NCI-H748 treated with DMSO at 0.1 percent for 48 hours (cell line): ENCODE results near the gene AK9.
"Not testable (repeated sequence)": the region's sequence is repeated elsewhere in the genome, so short reads cannot be mapped to it uniquely, and the experiment has no call there.

ENCODE experiments used
- DNase-seq: peaks from one replicate; lab custom pipeline; 2025; lab: John Stamatoyannopoulos, UW

Gene AK9

DNA sequence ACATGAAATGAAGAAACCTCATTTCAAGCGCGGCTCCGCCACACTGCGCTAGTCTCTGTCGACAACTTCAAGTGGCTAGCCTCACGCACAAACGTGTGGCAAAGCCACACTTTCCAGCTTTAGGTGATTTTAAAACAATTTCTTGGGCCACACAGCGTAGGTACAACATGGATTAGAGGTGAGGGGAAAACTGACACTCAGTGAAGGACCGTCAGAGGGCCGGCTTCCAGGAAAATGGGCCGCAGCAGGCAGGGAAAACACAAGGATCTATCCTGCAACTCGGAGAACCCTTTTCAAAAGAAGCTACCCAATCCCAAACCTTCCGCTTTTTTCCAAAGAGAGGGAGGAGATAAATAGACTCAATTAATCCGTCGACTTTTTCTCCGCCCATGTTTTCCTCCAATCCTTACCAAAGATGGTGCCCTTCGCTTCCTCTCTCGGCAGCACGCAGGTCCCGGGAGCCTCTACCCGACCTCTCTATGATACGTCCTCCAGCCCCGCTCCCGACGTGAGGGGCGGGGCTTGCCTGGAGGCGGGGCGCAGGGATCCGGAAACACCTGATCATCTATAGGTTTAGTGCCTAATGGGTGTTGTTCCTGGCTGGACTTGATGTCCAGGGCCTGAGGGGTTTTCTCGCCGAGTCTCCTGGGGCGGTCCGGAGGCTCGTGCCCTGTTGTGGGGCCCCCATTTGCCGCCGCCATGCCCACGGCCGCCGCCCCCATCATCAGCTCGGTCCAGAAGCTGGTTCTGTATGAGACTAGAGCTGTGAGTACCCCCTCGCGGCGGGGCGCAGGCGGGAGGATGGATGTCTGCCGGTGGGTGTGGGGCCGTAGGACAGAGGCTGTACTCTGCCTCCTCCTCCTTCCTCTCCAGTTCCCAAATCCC, at the start of gene AK9, which contains the start of gene FIG4:
Gene AK9, minus strand, starts transcription at position 466 of the 885 bp plus-strand sequence. CDS start 15,457 bp downstream, outside the sequence.
Gene FIG4, plus strand, starts transcription at position 560 of the 885 bp plus-strand sequence. Its CDS starts 140 bp downstream, at position 700.
- DNase-seq = peak; percentile 95

DNA sequence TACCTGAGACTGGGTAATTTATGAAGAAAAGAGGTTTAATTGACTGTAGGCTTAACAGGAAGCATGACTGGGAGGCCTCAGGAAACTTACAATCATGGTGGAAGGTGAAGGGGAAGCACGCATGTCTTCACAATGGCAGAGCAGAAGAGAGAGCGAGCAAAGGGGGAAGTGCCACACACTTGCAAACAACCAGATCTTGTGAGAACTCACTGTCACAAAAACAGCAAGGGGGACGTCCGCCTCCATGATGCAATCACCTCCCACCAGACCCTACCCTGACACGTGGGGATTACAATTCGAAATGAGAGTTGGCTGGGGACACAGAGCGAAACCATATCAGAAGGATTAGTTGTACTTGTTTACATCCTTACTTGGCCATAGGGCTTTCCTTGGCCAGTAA, 49.8 kb upstream of the AK9 start:
- DNase-seq = no peak

DNA sequence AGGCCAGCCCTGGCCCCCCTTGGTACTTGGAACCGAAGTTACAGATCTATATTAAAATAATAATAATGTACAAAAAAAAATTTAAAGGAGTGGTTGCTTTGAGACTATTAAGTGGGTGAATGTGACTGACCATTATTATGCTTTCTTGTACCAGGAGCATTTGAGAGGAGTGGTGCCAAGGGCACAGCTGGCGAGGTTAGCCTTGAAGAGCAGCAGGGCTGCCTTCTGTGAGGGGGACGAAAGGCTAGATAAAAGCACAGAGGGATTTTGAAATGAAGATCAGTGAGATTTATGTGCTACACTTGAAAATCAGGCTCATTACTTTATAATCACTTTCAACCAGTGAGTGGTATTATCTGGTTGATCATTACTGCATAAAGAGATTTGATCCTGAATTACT, 48.7 kb upstream of the AK9 start:
- no peak for DNase-seq

DNA sequence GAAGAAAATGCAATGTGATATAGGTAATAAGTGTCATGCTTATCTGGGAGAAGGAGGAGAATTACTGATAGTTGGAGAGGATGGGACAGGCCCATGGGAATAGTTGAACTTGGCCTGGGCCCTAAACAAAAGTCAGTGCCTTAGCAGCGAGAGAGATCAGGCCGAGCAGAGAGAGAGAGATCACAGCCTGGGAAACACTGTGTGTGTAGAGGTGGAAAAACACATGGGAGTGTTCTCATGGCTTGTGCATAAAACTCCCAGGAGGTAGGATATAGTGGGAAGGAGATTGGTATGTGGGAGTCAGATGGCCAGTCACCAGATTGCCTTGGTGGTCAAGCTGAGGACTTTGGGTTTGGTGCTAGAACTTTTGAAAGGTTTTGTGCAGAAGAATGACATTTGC, 47.7 kb upstream of the AK9 start:
- no peak for DNase-seq

DNA sequence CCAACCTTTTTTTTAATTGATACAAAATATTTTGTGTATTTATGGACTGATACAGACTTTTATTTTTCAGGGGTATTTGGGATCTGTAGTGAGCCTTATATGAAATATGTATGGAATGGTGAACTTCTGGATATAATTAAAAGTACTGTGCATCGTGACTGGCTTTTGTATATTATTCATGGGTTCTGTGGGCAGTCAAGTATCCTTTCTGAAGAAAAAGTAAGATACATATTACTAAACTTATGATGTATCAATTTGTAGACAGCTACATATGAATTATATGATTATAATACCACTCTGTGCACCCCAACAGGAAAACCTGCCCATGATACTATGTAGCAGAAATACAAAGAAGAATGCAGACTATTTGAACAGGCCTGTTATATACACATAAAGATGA, 47.3 kb upstream of the AK9 start:
- no peak for DNase-seq

DNA sequence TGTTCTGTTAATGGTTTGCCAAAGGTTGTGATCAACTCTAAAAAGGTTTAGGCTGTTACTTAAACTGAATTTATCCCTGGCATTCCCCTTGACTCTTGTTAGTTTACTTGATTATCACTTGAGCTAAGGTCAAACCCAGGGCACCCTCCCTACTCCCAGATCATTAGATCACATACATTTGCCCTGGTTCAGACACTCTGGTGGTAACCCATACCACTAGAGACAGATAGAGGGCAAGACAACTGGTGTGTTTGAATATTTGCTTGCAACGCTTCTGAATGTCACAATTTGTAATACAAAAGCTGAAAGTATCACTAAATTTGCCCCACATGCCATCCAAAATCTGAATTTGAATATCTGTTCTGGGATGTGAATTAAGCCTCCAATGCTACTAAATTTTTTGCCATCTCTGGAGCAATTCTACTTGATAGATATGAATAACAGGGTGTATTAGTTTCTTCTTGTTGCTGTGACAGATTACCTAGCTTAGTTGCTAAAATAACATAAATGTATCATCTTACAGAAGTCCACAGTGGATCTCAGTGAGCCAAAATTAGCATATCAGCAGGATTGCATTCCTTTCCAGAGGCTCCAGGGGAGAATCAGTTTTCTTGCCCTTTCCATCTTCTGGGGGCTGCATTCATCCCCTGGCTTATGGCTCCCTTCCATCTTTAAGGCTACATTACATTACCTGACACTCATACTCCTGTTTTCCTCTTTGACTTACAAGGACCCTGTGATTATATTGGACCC, 45.4 kb upstream of the AK9 start:
- no peak for DNase-seq

DNA sequence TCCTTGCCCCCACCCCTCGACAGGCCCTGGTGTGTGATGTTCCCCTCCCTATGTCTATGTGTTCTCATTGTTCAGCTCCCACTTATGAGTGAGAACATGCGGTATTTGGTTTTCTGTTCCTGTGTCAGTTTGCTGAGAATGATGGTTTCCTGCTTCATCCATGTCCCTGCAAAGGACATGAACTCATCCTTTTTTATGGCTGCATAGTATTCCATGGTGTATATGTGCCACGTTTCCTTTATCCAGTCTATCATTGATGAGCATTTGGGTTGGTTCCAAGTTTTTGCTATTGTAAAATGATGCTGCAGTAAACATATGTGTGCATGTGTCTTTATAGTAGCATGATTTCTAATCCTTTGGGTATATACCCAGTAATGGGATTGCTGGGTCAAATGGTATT, 34.2 kb upstream of the AK9 start:
- DNase-seq = not testable (repeated sequence)

DNA sequence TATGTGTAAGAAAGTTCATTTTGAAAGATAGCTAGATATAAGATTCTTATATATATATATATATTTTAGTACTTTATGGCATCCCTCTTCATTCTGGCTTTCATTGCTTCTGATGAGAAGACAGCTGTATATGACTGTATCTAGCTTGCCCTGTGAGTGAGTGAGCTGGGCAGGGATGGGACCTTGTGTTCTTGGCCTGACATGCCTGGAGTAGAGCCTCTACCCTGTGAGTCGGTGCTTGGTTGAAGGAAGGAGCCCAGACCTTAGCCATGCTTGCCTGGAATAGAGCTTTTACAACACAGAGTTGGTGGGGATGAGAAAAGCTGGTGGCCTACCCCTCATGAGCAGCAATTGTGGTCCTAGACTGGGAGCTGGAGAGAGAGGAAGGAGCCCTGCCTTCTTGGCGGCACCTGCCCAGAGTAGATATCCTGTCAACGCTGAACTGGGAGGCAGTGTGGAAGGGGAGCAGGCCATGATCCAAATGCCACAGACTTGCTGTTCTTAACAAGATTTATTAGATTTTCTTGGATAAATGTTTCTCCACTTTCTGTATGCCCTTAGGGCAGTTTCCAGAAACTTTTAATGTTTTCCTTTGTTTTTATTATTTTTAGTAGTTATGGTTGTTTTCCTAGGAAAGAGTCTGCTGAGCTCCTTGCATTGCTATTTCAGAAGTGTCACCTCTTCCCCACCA, 31.7 kb upstream of the AK9 start:
- no peak for DNase-seq

DNA sequence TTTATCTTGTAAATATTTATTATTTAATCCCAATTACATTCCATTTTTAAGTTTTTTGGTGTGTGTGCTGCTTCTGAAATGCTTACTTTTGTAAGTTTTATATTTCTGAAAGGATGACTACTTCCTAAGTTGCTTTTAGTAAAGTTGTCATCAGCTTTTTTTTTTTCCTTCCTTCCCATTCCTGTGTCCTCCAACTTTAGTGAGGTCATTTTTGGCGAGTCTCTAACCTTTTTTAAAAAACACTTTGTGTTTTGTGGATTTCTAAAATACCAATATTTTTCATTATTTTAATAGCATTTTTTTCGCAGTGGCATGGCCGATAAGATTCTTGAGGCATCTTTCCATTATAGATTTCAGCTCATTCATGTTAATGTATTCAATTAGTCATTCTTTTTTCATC, 31.0 kb upstream of the AK9 start:
- no peak for DNase-seq

DNA sequence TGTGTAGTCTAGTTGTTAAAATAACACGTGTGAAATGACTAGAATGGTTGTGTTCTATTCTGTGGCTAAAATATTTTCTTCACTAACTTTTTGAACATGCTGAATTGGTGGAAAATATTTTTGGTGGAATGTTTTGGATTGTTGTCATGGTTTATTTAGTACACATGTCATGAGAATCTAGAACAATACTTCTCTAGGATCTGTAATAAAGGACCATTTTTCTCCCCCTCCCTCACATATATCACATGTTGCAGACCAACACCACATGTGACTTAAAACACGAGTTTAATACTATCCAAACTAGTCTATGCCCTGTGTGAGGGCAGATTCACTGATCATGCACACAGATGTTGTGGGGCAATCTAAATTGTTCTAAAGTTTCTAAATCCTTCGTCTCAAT, 29.3 kb upstream of the AK9 start:
- no peak for DNase-seq

DNA sequence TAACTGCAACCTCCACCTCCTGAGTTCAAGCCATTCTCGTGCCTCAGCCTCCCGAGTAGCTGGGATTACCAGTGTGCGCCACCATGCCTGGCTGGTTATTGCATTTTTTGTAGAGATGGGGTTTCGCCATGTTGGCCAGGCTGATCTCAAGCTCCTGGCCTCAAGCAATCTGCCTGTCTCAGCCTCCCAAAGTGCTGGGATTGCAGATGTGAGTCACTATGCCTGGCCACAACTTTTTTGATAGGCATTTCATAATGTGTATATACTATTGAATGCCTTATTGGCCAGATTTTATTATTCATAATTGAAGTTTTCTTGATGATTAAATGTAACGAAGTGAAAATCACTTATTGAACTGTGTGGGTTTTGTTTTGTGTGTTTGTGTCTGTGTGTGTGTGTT, 28.0 kb upstream of the AK9 start:
- no peak for DNase-seq

DNA sequence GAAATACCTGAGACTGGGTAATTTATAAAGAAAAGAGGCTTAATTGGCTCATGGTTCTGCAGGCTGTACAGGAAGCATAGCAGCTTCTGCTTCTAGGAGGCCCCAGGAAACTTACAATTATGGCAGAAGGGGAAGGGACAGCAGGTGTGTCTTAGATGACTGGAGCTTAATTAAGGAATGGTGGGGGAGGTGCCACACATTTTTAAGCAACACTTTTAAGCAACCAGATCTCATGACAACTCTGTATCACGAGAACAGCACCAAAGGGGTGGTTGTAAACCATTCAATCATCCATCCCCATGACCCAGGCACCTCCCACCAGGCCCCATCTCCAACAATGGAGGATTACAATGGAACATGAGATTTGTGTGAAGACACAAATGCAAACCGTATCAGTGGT, 27.0 kb upstream of the AK9 start:
- no peak for DNase-seq

DNA sequence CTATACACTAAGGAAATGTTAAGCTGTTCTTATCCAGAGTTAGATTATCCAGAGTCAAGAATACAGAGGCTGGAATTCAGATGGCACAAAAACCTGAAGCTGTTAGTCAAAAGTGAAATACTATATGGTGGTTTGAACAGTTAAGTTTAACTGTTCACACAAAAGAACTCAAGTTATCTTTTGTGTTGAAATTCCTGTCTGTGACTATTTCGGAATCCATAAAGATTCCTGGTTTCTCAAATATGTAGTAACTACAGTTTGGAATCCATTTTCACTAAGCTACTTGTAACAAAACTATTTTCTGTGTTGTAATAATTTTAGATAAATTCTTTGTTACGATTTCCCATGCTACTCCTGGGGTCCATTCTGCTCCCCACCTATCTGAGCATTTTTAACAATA, 24.6 kb upstream of the AK9 start:
- DNase-seq = no peak

DNA sequence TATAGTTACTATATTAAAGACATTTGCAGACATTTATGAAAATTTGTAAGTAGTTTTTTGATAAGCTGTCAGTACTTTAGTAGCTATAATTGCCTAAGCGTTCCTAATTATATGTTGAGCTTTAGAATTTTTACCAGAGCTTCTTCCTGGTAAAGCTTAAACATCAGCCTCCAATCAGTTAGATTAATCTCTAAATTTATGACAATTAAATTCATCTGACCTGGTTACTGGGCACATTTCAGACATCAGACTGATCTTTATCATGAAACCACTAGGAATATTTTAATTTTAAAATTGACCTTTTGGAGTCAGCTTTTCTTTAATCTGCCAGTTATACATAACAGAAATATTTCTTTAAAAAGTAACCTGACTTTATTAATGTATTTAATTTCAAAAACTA, 23.6 kb upstream of the AK9 start:
- DNase-seq = no peak

DNA sequence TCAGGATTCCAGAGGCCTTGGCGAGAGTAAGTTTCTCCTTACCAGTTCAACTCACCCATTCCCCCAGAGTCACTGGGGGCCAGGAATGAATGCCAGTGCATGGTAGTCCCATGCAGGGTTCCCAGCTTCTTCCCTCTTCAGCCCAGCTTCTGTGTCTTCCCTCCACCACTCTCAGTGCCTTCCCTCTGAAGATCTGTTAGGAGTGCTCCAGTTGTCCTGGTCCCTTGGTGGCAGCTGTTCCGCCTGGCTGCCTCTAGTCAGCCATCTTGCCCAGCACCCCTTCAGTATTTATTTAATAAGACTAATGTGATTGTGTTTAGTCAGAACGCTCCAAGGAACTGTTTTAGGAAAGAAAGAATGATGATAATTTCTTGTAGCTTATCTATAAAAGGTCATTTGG, 23.2 kb upstream of the AK9 start:
- DNase-seq = no peak

DNA sequence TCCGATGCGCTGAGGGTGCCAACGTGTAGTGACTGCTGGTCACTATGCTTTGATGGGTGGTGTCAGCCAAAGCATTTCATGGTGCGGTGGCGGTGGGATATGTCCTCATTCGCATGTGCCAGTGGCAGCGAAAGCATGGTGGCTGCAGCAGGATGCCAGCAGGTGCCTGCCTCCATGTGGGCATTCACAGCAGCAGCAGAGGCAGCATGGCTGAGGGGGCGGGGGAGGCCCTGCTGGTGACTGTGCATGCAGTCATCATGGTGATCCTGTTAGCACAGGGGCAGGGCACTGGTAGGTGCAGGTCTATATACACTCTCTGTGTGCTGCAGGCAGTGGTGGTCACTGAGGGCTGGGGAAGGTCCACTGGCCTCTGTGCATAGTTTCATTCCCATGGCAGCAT, 22.1 kb upstream of the AK9 start:
- DNase-seq = no peak

DNA sequence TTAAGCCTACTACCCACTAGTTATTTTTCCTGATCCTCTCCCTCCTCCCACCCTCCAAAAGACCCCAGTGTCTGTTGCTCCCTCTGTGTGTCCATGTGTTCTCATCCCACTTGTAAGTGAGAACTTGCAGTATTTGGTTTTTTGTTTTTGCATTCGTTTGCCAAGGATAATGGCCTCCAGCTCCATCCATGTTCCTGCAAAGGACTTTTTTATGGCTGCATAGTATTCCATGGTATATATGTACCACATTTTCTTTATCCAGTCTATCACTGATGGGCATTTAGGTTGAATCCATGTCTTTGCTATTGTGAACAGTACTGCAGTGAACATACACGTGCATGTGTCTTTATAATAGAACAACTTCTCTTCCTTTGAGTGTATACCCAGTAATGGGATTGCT, 17.1 kb upstream of the AK9 start:
- DNase-seq = not testable (repeated sequence)

DNA sequence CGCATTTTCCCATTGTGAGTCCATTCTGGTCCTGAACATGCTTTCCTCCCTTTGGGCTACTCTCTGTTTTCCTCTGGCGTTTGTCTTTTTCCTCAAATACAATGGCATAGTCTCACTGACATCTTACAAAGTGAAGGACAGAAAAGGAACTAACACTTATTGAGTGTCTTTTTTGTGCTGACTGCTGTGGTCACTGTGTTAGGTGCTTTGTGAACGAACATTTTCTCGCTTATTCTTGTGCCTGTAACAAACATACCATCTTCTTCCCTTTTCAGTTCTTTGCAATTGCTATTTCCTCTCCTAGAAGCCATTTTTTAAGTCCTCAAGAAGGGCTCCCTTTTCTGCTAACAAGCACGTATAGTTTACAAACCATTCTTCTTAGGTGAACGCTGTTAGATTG, 15.5 kb upstream of the AK9 start:
- no peak for DNase-seq

DNA sequence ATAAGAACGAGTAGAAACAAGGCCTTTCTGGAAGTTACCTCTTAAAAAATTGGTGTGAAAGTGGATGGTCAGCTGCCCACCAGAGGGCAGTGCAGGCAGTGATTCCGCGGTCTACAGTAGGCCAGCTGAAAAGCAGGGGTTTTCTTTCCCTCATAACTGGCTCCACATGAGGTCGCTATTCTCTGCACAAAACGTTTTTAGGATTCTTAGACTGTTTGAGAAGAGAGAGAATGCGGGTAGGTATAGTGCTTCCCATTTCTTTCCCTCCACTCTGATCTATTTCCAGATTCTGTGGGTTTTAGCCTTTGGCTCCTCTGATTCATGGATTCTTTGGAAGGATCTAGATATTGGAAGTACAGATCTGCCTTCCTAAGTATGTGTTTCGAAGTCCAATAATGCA, 14.3 kb upstream of the AK9 start:
- DNase-seq = peak; percentile 95

DNA sequence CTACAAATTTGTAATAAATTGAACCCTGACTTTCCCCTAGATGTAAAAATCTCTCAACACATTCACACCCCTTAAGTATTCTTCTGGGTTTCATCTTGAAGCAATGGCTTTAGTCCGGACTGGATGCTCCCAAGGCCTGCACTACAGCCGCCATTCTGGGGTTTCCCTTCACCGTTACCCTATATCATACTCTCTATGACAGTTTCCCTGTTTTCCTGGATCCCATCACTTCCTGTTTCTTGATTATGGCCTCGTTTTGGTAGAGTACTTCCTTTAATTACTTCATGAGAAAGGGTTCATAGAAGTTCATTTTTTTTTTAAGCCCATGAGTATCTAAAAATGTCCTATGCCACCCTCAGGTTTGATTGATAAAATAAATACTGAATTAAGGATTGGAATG, 11.8 kb upstream of the AK9 start:
- DNase-seq = no peak

DNA sequence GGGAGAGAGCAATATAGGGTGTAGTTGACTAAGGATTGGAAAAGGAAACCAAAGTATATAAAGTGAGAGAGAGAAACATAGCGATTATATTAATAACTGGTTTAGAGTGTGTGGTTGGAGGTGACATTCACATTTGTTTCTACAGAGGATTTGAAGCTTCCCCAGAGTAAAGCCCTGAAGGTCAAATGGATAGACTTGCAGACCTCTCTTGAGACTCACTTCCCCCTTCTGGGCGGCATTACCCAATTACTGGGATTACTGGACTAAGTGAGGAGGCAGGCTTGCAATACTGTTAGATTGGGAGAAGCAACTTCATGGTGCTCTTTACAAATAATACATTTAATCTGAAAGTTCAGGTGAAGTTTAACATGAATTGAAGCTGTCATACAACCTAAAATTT, 10.8 kb upstream of the AK9 start:
- DNase-seq = no peak

DNA sequence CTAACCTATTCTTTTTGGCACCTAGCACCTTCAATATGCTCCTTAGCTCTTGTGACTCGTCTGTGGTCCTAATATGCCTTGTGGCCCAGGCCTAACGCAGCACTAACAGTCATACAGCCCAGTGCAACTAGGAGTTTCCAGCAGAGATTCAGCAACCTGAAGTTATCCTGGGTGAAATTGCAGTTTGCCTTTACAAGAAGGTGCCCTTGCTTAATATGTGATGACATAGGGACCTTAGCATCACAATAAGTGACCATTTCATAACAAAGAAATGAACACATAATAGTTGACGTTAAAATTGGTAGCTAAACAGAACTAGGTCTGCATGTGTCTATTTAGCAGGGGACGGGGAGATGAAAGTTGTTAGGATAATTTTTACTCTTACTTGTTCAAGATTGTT, 10.2 kb upstream of the AK9 start:
- DNase-seq = no peak

DNA sequence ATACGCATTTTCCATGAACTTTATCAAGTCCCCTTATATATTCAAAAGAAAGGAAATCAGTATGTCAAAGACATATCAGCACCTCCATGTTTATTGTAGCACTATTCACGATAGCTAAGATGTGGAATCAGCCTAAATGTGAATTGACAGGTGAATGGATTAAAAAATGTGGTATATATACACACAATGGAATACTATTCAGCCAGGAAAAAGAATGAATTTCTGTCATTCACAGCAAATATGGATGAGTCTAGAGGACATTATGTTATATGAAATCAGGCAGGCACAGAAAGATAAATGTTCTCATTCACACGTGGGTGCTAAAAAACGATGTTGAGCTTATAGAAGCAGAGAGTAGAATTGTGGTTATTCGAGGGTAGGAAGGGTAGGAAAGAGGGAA, 5.4 kb upstream of the AK9 start:
- DNase-seq = no peak
